Femur (tissue), 1 donor: ENCODE data around the gene ACTR5.
"Not testable (repeated sequence)": the region's sequence is repeated elsewhere in the genome, so short reads cannot be mapped to it uniquely, and the experiment has no call there.

ENCODE experiments used
- DNase-seq: peaks from one replicate; pipeline ENCODE4 v3.0.0-alpha.2; 2017

The ACTR5 gene

GRCh38 chr20:38805958-38806854 is 57.9 kb downstream of the ACTR5 start:
- DNase-seq = no peak

DNA sequence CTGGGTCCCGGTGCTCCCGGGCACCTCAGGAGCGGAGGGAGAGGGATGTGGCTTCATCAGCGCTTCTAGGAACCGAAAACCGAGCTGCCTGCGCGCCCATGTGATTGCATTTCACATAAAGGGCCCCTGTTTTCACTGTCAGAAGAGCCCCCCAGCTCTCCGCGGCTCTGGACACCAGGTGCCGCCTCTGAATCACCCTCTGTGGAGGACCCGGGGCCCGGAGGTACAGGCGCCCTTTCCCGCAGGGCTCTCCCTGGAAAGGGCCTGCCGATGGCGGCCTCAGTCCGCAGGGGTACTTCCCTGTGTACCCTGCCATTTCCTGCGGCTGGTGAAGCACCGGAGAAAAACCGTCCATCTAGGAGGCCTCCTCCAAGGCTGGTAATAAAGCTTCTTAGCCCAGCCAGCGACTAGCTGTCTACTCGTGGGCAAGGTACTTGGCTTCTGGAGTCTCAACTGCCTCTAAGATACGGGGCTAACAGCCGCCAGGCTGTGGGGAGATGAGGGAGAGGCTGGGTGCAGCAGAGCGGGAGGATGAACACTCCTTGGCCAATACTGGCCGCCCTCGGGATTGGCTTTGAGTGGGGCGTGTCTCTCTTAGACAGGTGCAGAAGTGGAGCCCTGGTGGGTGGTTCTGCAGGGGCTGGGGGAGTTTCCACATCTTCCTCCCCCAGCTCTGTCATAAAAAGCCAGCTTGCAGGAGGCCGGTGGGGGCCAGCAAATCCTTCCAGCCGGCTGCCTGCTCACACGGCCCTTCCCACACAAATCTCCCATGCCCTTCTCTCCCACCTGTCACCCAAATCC is 58.8 kb downstream of the ACTR5 start:
- no peak for DNase-seq

DNA sequence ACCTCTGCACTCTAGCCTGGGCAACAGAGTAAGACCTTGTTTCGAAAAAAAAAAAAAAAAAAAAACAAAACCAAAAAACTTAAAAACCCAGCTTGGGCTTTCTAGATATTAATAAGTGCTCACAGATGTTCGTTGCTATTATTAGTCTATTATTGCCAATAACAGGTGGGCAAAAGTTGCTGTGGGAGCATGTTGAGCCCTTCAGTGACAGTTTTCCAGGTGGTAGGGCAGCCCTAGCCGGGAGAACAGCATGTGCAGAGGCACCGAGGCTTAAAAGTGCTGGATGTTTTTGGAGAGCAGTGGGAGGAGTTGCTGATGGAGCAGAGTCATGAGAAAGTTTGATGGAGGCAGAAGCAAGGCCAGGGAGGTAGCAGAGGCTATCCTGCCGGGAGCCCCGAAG is 61.7 kb downstream of the ACTR5 start:
- no peak for DNase-seq

- DNase-seq = no peak
Observed at GRCh38 chr20:38810926-38811630, 62.8 kb downstream of the ACTR5 start.

DNA sequence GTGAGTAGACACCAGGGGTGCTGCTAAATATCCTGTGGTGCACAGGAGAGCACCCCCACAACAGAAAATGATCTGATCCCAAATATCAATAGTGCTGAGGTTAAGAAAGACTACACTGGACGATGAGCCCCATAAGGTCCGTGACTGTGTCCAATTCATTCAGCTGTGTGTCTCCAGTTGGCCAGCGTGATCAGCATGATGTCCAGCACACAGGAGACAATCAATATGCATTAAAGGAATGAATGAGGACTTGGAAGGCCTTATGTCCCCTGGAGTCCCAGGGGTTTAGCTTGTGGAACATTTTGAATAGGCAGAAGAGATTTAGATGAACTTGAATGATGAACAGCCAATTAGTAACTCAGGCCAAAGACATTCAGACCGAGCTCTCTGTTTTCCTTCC is 63.5 kb downstream of the ACTR5 start:
- DNase-seq = no peak

DNA sequence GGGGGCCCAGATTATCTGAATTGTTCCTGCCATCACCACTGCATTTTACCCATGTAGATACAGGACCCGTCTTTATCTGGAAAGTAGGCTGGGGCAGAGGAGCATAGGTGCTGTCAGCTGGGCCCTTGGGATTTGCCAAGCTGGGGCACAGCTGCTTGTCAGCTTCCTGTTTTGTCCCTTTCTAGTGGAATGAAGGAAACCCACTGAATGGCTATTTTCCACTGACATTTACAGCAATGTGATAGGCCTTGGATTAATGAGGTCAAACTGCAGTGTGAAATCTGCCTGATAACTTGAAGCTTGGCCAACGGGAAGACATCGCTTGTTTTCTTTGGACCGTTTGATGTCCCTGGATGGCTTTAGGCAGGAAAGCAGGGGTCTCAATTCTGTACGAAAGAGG is 63.9 kb downstream of the ACTR5 start:
- no peak for DNase-seq

DNA sequence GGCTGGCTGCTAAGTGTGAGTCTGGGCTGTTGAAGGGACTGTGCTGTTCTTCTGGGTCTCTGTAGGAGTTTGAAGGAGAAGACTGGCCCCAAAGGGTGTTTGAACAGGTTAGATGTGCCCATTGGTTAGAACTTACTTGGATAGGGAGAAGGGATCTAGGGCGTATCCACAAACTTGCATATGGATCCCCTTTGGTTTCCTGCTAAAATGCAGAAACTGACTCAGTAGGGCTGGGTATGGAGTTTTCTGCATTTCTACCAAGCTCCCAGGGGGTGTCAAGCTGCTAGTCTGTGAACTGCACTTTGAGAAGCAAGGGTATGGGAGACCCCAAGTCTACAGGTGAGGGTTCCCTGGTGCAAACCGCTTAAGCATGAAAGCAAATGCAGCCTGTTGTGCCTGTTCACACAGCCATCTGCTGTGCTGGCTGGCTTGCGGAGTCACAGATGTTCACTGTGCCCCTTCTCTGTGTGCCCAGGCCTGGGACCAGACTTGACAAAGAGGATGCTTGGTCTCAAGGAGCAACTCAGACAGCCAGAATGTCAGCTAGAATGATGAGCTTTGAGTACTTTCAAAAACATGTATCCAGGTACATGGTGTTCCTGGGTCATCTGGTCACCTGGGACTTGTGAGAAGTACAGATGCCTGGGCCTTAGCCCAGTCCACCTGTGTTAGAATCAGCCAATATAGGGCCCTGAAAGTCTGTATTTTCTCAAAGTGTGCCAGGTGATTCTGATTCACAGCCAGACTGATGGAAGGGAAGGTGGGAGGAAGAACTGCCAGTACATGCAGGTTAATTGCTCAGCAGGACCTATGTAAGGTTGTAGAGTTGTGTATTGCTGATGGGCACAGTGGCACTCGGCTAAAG is 64.7 kb downstream of the ACTR5 start:
- DNase-seq = no peak

- DNase-seq = not testable (repeated sequence)
Observed at GRCh38 chr20:38813574-38813962, 65.3 kb downstream of the ACTR5 start.

DNA sequence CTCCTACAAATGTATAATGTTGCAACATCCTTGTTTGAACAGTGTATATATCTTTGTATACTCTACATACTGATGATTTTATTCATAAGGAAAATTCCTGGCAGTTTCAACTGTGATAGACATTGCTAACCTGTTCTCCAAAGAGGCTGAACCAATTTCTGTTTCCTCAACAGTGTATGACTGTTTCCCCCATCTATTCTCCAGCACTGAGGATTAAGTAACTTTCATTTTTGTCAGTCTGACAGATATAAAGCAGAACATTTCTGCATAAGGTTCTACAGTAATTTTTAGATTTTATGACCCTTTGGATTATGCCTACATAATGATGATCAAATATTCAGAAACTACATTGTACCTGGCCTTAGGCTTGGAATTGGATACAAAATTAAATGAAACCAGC is 67.2 kb downstream of the ACTR5 start:
- DNase-seq = no peak

DNA sequence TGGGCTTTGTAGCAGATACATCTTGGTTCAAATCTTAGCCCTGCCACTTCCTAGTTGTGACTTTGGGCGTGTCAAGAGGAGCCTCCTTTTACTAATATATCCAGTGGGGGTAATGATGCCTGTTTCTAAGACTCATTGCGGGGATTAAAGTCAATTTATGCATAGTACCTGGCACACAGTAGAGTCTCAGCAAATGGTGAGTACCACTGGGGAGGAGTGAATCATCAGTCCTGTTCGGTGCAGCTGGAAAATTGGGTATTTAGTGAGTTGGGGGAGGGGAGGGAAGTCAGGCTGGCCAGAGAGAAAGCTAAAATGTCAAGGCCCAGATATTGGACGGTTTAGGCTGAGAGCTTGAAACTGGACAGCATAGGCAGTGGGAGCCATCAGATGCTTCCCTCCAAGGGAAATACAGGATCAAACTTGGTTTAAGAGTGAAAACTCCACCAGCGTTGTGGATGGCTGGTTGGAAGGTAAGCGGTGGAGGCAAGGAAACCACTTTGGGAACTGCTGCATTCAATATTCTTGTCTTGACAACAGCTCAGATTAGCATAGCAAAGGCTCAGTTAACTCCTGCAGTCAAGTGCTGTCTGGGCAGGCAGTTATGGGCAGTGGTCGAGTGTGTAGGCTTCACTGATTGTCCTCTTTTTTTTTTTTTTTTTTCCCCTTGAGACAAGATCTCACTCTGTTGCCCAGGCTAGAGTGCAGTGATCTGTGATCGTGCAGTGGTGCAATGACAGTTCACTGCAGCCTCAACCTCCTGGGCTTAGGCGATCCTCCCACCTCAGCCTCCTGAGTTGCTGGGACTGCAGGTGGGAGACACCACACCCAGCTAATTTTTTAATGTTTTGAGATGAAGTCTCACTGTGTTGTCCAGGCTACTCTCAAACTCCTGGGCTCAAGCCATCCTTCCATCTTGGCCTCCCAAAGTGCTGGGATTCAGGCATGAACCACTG is 70.1 kb downstream of the ACTR5 start:
- no peak for DNase-seq
